HCEC 1CT (cell line): ENCODE results near the gene ABCG2.

Experiments used
- DNase-seq: peaks from one replicate; pipeline ENCODE4 v3.0.0-alpha.2; 2017

ABCG2 gene

DNA sequence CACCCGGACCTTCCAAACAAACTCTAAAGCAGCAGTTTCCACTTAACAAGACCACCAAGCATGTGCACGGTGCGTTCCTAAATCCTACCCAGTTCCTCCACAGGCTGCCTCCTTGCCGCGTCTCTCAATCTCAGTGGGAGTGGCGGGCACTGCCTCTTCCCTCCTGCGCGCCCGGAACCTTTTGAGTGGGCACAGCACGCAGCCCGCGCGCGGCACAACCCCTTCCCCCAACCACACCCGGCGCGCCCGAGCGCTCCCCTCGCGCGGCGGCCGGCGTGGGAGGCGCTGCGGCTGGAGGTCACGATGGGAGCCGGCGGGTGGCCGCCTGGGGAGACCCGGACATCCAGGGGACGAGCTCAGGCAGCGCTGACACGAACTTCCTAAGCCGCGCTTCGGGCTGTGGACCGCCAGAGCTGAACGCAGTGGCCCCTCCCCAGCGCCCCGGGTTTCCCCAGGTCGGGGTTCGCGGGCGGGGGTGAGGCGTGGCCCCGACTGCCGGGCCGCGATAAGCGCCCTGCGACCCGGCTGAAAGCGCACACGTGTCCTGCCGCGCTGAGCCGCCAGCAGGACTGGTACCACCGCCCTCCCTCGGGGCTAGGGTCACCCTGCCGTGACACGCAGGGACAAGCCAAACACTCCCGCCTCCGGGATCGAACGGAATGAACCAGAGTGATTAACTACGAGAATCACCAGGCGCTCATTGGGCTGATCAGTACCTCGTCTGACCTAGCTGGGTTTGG is at the start of gene ABCG2:
Gene ABCG2, minus strand, starts transcription at position 151 of the 740 bp plus-strand sequence. CDS start 18,644 bp downstream, outside the sequence.
- no peak for DNase-seq

DNA sequence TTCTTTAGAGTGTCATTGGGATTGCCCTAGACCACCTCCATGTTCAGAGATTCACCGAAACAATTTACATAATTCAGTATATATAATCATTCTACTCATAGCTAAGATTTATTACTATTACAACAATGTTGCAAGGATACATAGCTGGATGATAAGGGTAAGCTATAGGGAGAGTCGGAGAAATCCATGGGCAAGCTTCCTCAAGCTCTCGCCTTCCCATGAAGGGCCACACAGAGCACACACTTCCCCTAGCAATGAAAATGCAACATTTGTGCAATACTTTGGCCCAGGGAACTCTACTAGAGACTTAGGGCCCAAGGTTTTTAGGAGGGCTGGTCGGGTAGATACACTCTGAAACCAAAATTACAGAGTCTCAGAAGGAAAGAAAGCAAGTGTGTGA is 49.7 kb upstream of the ABCG2 start:
- DNase-seq: no peak

DNA sequence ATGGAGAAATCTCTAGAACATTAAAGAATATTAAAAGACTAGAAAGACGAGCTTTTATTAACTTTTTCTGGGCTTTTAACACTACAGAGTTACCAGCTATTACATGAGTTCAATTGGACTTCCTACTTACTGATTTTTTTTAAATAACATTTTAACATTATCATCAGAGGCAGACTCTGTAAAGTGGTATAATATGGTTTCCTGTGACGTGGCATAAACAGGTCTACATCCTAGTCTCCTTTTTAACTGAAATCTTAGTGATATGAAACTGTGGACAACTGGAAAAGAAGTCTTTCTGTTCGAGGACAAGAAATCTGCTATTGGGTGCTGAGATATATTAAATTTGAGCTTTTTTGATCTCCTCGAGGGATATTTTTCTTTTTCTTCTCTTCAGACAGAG is 48.7 kb upstream of the ABCG2 start:
- no peak for DNase-seq

DNA sequence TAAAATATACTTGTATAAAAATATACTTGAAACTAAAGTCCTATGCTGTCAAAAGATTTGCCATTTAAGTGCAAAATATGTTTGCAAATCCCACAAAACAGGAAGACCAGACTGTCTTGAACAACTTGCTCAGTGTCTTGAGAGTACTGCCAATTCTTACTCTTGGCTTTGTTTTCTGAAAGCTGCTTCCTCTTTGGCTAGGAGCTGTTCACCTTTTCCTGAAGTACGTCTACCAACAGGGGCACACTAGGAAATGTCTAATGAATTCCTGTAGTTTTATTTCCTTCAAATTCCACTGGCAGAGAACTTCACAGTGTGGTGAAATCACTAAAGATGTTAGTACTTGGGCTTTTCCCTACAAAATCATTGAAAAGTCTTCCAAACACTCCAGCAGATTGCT is 46.4 kb upstream of the ABCG2 start:
- no peak for DNase-seq

DNA sequence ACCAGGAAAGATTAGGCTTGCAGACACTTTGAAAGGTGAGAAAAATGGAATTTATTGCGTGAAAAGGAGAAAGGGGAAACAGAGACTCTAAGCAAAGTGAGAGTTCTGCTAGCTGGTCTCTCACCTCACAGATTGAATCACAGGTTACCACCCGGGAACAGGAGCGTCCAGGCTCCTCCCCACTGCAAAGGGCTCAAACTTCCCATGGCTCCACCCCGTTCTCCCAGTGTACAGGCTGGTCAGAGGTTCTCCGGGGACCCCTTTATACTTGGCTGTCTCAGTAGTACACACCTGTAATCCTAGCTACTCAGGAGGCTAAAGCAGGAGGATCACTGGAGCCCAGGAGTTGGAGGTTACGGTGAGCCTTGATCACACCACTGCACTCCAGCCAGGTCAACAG is 44.0 kb upstream of the ABCG2 start:
- DNase-seq: no peak

DNA sequence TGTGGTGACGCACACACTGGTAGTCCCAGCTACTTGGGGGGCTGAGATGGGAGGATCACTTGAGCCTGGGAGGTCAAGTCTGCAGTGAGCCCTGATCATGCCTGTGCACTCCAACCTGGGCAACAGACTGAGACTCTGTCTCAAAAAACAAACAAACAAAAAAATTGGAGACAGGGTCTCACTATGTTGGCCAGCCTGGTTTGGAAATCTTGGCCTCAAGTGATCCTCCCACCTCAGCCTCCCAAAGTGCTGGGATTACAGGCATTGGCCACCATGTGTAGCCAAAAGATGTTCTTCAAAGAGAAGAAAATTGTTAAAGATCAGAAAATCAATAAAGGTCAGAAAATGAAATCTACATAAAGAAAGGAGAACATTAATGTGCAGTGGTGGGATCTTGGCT is 41.7 kb upstream of the ABCG2 start:
- DNase-seq: no peak

DNA sequence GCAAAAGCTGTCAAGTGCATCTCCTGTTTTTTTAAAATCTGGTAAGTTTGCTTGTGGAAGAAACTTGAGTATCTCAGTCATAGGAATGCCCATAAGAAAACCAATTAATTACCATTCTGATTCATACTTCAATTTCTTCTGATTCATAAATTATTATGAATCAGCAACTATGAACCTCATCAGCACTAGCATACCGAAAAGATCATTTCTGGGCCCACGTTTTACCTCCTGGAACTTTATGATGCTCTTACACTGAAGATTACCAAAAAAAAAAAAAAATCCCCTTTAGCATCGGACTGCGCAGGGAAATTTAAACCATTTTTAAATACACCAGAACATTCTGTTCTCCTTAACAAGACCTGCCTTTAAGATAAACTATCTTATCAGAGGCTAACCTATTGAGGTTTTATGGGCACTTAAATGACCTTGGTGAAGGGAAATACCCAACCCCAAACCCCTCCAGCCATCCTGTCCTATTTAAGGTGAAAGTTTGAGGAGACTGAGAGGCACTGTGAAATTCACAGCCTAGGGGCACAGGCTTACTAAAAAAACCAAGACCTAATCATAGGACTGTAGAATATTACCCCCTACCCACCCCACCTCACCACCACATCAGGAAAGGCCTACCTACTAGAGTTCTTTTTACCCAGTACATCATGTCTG is 38.2 kb upstream of the ABCG2 start:
- DNase-seq: no peak

DNA sequence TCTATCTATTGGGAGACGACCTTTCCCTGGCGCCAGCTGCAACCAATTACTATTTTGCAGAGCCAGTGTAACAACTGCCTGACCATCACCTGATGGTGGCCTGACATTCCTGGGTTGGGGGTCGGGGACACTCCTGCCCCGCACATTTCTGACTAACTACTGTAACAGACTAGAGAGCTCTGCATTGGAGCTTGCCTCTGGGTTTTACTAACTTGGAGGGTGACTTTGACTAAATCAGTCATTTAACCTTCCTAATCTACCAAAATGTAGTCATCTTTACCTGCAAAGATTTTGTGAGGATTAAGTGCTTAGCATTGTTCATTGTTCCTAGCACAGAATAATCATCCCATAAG is 37.5 kb upstream of the ABCG2 start:
- no peak for DNase-seq

DNA sequence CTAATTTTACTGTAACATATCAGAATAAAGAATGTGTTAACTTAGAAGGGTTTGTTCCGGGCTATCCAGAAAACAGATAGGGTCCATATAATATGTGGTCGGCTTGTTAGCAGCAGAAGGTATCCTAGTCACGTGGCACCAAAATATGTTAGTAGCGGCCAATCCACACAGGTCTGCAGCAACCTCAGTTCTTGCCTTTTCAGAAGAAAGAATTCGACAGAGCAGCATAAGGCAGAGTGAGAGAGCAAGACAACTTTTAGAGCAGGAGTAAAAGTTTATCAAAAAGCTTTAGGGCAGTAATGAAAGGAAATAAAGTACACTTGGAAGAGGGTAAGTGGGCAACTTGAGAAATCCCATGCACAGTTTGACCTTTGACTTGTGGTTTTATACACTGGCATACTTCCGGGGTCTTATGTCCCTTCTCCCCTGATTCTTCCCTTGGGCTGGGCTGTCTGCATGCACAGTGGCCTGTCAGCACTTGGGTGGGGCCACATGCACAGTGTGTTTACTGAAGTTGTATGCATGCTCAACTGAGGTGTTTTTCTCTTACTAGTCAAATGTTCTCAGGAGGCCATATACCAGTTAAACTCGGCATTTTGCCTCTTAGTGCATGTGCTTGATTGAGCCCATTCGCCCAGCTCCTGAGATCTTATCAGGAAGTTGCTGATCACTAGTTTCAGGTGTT is 37.0 kb upstream of the ABCG2 start:
- no peak for DNase-seq

DNA sequence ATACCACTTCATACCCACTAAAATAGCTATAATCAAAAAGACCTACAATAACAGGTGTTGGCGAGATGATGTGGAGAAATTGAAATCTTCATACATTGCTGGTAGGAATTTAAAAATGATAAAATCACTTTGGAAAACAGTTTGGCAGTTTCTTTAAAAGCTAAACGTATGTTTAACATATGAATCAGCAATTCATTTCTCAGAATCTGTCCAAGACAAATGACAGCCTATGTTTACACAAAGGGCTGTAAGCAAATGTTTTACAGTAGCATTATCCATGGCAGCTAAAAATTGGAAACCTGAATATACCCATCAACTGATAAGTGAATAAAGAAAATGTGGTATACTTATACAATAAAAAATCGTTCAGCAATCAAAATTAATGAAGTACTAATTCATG is 33.0 kb upstream of the ABCG2 start:
- DNase-seq: no peak

DNA sequence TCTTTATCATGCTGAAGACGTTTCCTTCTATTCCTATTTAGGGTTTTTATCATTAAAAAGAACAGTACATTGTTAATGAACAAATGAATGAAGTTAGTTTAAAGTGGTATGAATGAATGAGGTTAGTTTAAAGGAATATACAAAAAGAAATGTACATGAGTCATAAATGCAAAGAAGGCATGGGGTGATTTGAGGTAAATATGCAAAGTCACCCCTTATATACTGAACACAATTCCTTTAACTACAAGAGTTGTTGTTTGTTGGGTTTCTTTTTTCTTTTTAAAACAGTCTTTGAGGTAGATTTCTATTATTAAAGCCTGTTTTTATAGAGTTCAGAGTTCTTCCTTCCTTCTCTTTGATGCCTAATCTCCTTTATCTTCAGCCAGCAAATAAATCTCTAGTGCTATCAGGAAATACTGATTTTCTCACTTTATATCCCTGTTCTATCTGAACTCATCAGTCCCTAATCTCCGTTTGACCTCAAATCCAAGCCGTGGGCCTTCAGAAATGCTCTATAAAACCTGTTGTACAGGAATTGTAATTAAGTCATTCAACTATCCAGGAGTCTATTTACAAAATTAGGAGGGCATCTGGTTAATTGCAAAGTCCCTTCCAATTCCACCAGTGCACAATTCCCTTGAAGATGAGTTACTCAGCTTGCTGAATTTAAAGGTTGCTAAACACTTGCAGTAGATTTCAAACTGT is 31.6 kb upstream of the ABCG2 start:
- DNase-seq: no peak

DNA sequence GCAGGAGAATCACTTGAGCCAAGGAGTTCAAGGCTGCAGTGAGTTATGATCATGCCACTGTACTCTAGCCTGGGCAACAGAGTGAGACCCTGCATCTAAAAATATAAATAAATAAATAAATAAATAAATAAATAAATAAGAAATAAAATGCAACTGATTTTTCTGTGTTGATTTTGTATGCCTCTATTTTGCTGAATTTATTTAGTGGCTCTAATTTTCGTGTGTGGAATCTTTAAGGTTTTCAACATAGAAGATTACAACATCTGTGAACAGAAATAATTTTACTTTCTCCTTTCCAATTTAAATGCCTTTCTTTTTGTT is 30.9 kb upstream of the ABCG2 start:
- no peak for DNase-seq

DNA sequence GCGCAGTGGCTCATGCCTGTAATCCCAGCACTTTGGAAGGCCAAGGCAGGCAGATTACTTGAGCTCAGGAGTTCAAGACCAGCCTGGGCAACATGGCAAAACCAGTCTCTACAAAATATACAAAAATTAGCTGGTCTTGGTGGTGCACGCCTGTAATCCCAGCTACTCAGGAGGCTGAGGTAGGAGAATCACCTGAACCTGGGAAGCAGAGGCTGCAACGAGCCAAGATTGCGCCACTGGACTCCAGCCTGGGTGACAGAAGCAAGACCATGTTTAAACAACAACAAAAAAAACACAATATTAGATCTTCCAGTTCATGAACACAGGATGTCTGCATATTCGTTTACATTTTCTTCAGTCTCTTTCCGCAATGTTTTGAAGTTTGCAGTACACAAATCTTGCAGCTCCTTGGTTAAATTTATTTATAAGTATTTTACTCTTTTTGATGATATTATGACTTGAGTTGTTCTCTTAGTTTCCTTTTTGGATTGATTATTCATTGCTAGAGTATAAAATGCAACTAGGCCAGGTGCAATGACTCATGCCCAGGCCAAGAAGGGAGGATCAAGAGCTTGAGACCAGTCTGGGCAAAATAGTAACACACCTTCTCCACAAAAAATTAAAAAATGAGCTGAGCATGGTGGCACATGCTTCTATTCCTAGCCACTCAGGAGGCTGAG is 30.4 kb upstream of the ABCG2 start:
- no peak for DNase-seq

DNA sequence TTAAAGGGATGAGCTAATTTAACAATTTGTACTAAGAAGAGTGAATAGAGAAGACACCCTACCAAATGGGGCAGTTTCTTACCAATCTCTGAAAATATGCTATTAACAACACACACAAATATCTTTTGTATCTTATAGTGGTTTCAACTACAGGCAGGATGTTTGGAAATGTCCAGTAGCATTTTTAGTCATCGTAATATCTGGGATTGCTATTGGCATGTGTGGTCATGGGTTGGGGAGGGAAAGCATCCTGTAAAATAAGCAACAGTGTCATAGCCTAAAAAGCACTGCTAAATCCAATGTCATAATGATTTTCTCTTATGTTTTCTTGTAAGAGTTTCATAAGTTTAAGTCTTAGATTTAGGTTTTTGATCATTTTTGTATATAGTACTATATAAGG is 29.3 kb upstream of the ABCG2 start:
- no peak for DNase-seq

DNA sequence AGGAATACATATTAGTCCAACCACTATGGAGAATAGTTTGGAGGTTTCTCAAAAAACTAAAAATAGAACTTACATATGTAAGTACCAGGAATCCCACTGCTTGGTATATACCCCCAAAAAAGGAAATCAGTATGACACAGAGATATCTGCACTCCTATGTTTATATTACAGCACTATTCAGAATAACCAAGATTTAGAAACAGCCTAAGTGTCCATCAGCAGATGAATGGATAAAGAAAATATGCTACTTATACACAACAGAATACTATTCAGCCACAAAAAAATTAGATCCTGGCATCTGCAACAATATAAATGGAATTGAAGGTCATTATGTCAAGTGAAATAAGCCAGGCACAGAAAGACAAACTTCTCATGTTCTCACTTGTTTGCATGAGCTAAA is 27.5 kb upstream of the ABCG2 start:
- peak; percentile 46 for DNase-seq

DNA sequence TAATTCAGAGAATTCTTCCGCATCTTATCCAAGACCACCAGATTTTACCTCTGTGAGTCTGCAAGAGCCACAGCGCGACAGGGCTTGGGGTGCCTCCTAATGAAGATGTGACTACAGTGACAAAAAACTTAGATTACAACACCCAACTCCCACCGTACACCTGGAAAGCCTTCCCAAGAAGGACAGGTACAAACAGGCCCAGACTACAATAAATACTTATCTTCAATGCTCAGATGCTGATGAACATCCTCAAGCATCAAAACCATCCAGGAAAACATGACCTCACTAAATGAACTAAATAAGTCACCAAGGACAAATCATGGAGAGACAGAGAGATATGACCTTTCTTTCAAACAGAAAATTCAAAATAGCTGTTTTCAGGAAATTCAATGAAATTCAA is 20.8 kb upstream of the ABCG2 start:
- DNase-seq: no peak

DNA sequence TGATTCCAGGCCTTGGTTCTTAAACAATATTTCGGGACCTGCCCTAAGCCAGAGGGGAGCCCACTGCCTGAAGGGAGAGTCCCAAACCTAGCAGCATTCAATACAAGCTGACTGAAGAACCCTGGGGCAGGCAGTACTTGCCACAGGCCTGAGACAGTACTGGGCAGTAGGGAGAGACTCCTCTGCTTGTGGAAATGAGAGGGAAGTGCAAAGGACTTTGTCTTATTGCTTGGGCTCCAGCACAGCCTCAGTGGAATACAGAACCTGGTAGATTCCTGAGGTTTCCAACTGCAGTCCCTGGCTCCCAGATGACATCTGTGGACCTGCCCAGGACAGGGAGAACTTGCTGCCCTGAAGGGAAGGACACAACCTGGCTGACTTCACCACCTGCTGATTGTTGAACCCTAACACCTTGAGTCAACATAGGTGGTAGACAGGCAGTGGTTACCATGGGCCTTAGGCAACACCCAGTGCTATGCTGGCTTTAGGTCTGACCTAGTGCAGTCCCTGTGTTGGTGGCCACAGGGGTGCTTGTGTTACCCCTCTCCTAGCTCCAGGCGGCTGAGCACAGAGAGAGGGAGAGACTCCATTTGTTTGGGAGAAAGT is 20.3 kb upstream of the ABCG2 start:
- DNase-seq: no peak

DNA sequence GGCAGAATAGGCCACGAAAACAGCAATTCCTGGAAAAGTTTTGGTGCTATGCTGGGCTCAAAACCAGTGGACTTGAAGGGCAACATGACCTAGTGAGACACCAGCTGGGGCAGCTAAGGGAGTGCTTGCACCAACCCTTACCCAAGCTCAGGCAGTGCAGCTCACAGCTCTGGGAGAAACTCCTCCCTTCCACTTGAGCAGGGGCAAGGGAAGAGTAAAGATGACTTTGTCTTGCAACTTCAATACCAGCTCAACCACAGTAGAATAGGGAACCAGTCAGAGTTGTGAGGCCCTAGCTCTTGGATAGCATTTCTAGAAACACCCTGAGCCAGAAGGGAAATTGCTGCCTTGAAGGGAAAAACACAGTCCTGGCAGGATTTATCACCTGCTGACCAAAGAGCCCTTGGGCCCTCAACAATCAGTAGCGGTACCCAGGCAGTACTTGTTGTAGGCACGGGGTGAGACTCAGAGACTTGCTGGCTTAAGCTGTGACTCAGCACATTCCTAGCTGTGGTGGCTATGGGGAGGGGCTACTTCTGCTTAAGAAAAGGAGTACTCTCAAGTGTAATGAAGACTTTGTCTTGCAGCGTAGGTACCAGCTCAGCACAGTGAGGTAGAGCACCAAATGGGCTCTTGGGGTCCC is 19.7 kb upstream of the ABCG2 start:
- DNase-seq: peak; percentile 43

DNA sequence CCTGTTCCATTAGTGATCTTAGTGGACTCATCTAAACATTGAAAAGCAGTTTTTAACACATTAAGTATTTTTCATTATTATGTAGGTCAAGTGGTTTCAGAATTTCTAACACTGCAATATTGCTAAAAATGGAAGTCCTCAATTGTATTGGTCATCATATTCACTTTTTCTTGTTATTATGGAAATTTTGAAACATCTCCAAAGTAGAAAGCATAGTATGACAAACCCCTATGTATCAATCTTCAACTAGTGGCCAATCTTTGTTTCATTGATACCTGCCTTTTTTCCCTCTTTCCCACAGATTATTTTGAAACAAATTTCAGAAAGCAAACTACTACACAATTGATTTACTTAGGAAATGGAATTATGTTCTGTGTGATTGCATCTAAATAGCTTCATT is 14.5 kb upstream of the ABCG2 start:
- no peak for DNase-seq

DNA sequence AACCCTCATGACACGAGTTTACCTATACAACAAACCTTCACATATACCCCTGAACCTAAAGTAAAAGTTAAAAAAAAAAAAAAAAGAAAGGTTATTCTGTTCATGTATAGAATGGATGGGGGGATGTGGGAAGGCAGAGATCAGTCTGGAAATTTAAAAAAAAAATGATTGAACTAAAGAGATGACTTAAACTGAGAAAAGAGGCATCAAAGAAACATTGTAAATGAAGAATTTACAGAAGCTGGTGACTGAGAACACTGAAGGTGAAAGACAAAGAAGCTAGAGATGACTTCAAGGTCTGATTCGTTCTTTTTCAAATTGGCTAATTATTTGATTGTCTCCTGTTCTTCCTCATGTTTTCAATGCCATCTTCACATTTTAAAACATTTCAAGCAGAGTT is 12.8 kb upstream of the ABCG2 start:
- no peak for DNase-seq

DNA sequence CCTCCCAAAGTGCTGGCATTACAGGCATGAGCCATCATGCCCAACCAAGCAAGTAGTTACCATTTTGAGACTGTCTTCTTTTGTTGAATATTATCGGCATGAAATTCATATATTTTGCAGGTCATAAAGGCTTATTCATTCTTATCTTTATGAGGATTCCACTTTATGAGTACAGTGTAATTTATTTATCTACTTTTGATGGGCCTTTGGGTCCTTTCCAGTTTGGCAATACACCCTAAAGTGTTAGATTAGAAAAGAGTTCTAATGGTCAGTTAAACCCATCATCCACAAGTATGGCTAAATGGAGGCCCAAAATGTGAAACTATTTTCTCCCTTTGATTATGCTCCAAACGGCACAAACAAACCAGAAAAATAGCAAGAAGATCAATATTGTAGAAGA is 10.9 kb upstream of the ABCG2 start:
- DNase-seq: no peak

DNA sequence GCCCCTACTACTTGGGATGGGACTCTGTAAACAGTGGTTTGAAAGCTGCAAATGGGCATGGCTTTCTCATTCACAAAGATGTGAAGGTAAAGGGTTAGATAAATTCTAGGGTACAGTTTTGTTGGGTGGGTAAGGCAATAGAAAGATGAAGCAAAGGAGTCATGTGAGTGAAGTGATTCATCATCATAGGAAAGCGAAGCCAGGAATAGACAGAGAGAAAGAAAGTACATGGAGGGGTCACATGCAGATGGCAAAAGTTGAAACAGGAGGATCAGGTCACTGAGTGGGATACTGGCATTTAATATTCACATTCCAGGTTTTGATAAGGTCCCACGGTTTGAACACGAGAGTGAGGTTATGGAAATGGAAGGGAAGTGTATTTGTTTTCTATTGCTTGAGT is 8.2 kb upstream of the ABCG2 start:
- no peak for DNase-seq
